Astrocyte of the cerebellum (primary cell): ENCODE data around the gene WDCP.

Source experiments
- DNase-seq: peaks from one replicate; pipeline ENCODE4 v3.0.0-alpha.2; 2011; ENCODE audit warnings: low read depth
- H3K4me3 ChIP-seq: 2 replicates; pipeline ENCODE4 v1.5.1; 2011; ENCODE audit warnings: mild to moderate bottlenecking, low read depth, low read length, moderate library complexity
- CTCF ChIP-seq: IDR thresholded peaks from 2 replicates; pipeline ENCODE4 v1.5.1; 2012; ENCODE audit warnings: low read length, low read depth, moderate library complexity, mild to moderate bottlenecking; ENCODE audit errors: missing control alignments
- in situ Hi-C: cut with HindIII; loops from 2 replicates; pipeline ENCODE4 v1.10.0; 2017; ENCODE audit warnings: low sequenced_read_pairs

The WDCP gene

GRCh38 chr2:24009680-24010476, 37.3 kb downstream of the WDCP start, which contains the start of gene MFSD2B:
TSS of gene MFSD2B (plus strand) at chr2:24010085. CDS start at chr2:24010097, 12 bp downstream.
- in situ Hi-C loops, result no loop called here
- no peak for DNase-seq
- TF ChIP-seq CTCF, result no peak
- H3K4me3 ChIP-seq, result peak within 1 kb of the TSS; percentile 41

- in situ Hi-C loops, result no loop called here
- DNase-seq, result no peak
- TF ChIP-seq CTCF, result no peak
- peak overlapping the region; percentile 41 for H3K4me3 ChIP-seq
These were observed 37.9 kb downstream of the WDCP start for GRCh38 chr2:24009367-24009679.

- DNase-seq, result no peak
- in situ Hi-C loops, result no loop called here
- H3K4me3 ChIP-seq, result no peak overlapping the region
- TF ChIP-seq CTCF, result no peak
These were observed 38.4 kb downstream of the WDCP start for GRCh38 chr2:24008672-24009366.

GRCh38 chr2:24007693-24008092, 39.5 kb downstream of the WDCP start:
- no peak for TF ChIP-seq CTCF
- in situ Hi-C loops, result no loop called here
- no peak overlapping the region for H3K4me3 ChIP-seq
- no peak for DNase-seq

- no peak overlapping the region for H3K4me3 ChIP-seq
- no peak for DNase-seq
- in situ Hi-C loops, result no loop called here
- no peak for TF ChIP-seq CTCF
These were observed 52.6 kb downstream of the WDCP start for GRCh38 chr2:23994567-23994966.

- in situ Hi-C loops, result no loop called here
- no peak for DNase-seq
- H3K4me3 ChIP-seq, result no peak overlapping the region
- no peak for TF ChIP-seq CTCF
These were observed 53.4 kb downstream of the WDCP start for GRCh38 chr2:23993736-23994269.
